SK-N-SH (cell line): ENCODE results near the gene RSRC1. TPM values are rescaled to one million over a fixed set of nuclear protein-coding genes. Genes with fewer than 3 reads are reported as not detected.
A peak's percentile ranks its signal among the peaks of the same experiment; 100 is the strongest.

ENCODE experiments used
- CTCF ChIA-PET: fragments of 300-600, 350-600 bp; formaldehyde crosslinking; extraction: SDS; loops from one replicate; lab custom pipeline; 2021; lab: Yijun Ruan, JAX
- POLR2A ChIA-PET: fragments of 350-600 bp; sonication (Branson Sonifier 250); formaldehyde crosslinking; extraction: SDS; loops from one replicate; lab custom pipeline; 2020; ENCODE audit warnings: antibody characterized with exemption, inconsistent platforms; lab: Yijun Ruan, JAX
- DNase-seq: peaks from one replicate; pipeline ENCODE4 v3.0.0; 2012
- H2AFZ ChIP-seq: fragments of 200-600 bp; sonication (generic); 2 replicates; pipeline ENCODE4 v1.8.1; 2016; ENCODE audit warnings: antibody characterized with exemption, mild to moderate bottlenecking, low read depth
- H3F3A ChIP-seq: fragments of 200-600 bp; sonication (generic); replicated peaks from 2 replicates; pipeline ENCODE3; 2016; ENCODE audit warnings: antibody characterized with exemption, mild to moderate bottlenecking; ENCODE audit not compliant: insufficient read depth
- H3K27ac ChIP-seq, 2 experiments: fragments of 200-500 bp in 1 of 2; fragments of 200-600 bp in 1 of 2; sonication (Bioruptor generic) in 1 of 2; sonication (generic), shearing (Covaris generic) in 1 of 2; 2 replicates each; pipeline versions ENCODE4 v1.5.1 to v1.6.1; 2014 to 2016; ENCODE audit warnings: low read depth in 2 of 2, inconsistent platforms in 1 of 2, low read length in 1 of 2, mild to moderate bottlenecking in 1 of 2, mixed read lengths in 1 of 2
- H3K27me3 ChIP-seq: fragments of 200-600 bp; sonication (generic), shearing (Covaris generic); 2 replicates; pipeline ENCODE4 v1.6.1; 2016; ENCODE audit warnings: mixed run types; ENCODE audit not compliant: insufficient read depth
- H3K36me3 ChIP-seq, 2 experiments: fragments of 200-500 bp in 1 of 2; fragments of 200-600 bp in 1 of 2; sonication (Bioruptor generic) in 1 of 2; sonication (generic) in 1 of 2; replicated peaks in 1 of 2; 2 replicates each; pipeline versions ENCODE3 to v1.5.1; 2014 to 2016; ENCODE audit warnings: low read length in 1 of 2, mild to moderate bottlenecking in 1 of 2; ENCODE audit not compliant: insufficient read depth in 2 of 2, control insufficient read depth in 1 of 2
- H3K4me1 ChIP-seq, 2 experiments: fragments of 200-500 bp in 1 of 2; fragments of 200-600 bp in 1 of 2; sonication (Bioruptor generic) in 1 of 2; sonication (generic), shearing (Covaris generic) in 1 of 2; 2 replicates each; pipeline versions ENCODE4 v1.5.1 to v1.6.1; 2014 to 2016; ENCODE audit warnings: low read depth in 1 of 2, low read length in 1 of 2, mixed run types in 1 of 2; ENCODE audit not compliant: insufficient read depth in 2 of 2, control insufficient read depth in 1 of 2
- H3K4me2 ChIP-seq: fragments of 200-600 bp; sonication (generic), shearing (Covaris generic); 2 replicates; pipeline ENCODE4 v1.6.1; 2017; ENCODE audit warnings: mixed run types
- H3K4me3 ChIP-seq, 2 experiments: fragments of 200-500 bp in 1 of 2; fragments of 200-600 bp in 1 of 2; sonication (Bioruptor generic) in 1 of 2; sonication (generic), shearing (Covaris generic) in 1 of 2; 2 replicates each; pipeline versions ENCODE4 v1.5.1 to v1.8.1; 2014 to 2016; ENCODE audit warnings: low read depth in 2 of 2, inconsistent platforms in 1 of 2, low read length in 1 of 2, mild to moderate bottlenecking in 1 of 2, mixed read lengths in 1 of 2, moderate library complexity in 1 of 2
- H3K79me2 ChIP-seq: fragments of 200-600 bp; sonication (generic); 2 replicates; pipeline ENCODE4 v1.8.1; 2017; ENCODE audit warnings: mild to moderate bottlenecking; ENCODE audit not compliant: insufficient read depth
- H3K9ac ChIP-seq: fragments of 200-600 bp; sonication (generic); 2 replicates; pipeline ENCODE4 v1.6.1; 2017; ENCODE audit warnings: mixed run types
- H3K9me2 ChIP-seq: fragments of 200-600 bp; sonication (generic); 2 replicates; pipeline ENCODE4 v1.6.1; 2017; ENCODE audit warnings: mixed run types
- H3K9me3 ChIP-seq: fragments of 200-600 bp; sonication (generic); 2 replicates; pipeline ENCODE4 v1.6.1; 2017; ENCODE audit warnings: mixed run types, mild to moderate bottlenecking, moderate library complexity
- H4K20me1 ChIP-seq: fragments of 200-600 bp; sonication (generic); 2 replicates; pipeline ENCODE4 v1.6.1; 2017; ENCODE audit warnings: mild to moderate bottlenecking, mixed run types; ENCODE audit not compliant: insufficient read depth
- EP300 ChIP-seq, 2 experiments: IDR thresholded peaks; 2 replicates each; pipeline versions ENCODE4 v1.4.0 to v1.6.1; 2012; ENCODE audit warnings: borderline replicate concordance in 1 of 2, low read depth in 1 of 2, low read length in 1 of 2
- FOSL2 ChIP-seq: IDR thresholded peaks from 2 replicates; pipeline ENCODE4 v1.4.0; 2012; ENCODE audit warnings: low read depth, mild to moderate bottlenecking, moderate library complexity, borderline replicate concordance
- FOXM1 ChIP-seq: IDR thresholded peaks from 2 replicates; pipeline ENCODE4 v1.4.0; 2012; ENCODE audit warnings: low read depth, mild to moderate bottlenecking
- JUND ChIP-seq: IDR thresholded peaks from 2 replicates; pipeline ENCODE4 v1.4.0; 2012
- MEF2A ChIP-seq: IDR thresholded peaks from 2 replicates; pipeline ENCODE4 v1.4.0; 2012; ENCODE audit warnings: low read depth, borderline replicate concordance
- NFIC ChIP-seq: IDR thresholded peaks from 2 replicates; pipeline ENCODE4 v1.4.0; 2012; ENCODE audit warnings: borderline replicate concordance
- PBX3 ChIP-seq: IDR thresholded peaks from 2 replicates; pipeline ENCODE4; 2012
- POLR2AphosphoS5 ChIP-seq: IDR thresholded peaks from 2 replicates; pipeline ENCODE4 v1.6.1; 2012; ENCODE audit warnings: low read depth, low read length
- RXRA ChIP-seq: IDR thresholded peaks from 2 replicates; pipeline ENCODE4 v1.4.0; 2012; ENCODE audit warnings: low read depth, mild to moderate bottlenecking, borderline replicate concordance
- TCF12 ChIP-seq: IDR thresholded peaks from 2 replicates; pipeline ENCODE4 v1.4.0; 2012
- TEAD4 ChIP-seq: IDR thresholded peaks from 2 replicates; pipeline ENCODE4 v1.4.0; 2012; ENCODE audit warnings: mild to moderate bottlenecking, borderline replicate concordance; ENCODE audit not compliant: insufficient read depth
- USF2 ChIP-seq: fragments of 150-350 bp; IDR thresholded peaks from 2 replicates; pipeline ENCODE4 v1.6.1; 2017; ENCODE audit warnings: antibody characterized with exemption, low read length, low read depth, borderline replicate concordance
- YY1 ChIP-seq: IDR thresholded peaks from 2 replicates; pipeline ENCODE4 v1.4.0; 2012; ENCODE audit warnings: low read depth, mild to moderate bottlenecking
- WGBS: methylation state at CpG from one replicate; pipeline ENCODE4 v1.1.6; 2017; ENCODE audit warnings: low lambda C conversion rate; 5-methylcytosine and 5-hydroxymethylcytosine counted together
- polyA plus RNA-seq, 3 experiments: library from polyadenylated mRNA; depleted of rRNA; stranded (reverse); fragments of >200 nt; gene quantifications; 2 replicates each; pipeline ENCODE4 v1.2.3, GENCODE V29; 2012

RSRC1 gene
- polyA plus RNA-seq, 1 of the 3 experiments (the other 2 are of a cell fraction) = 4.5 TPM

- H3K79me2 ChIP-seq = no peaks in the 10 kb centered on the region
- TF ChIP-seq USF2 = no peak
- TF ChIP-seq RXRA = no peak
- no peaks in the 10 kb centered on the region for H3F3A ChIP-seq
- ChIA-PET POLR2A (no interaction called here), CTCF (no interaction called here)
- no peaks in the 10 kb centered on the region for H3K27me3 ChIP-seq
- no peaks in the 10 kb centered on the region for H3K9me3 ChIP-seq
- no peaks in the 10 kb centered on the region for H4K20me1 ChIP-seq
- H3K4me3 ChIP-seq = no peak overlapping the region
- H3K36me3 ChIP-seq = peaks cover 0 to 3% of the 10 kb centered on the region in 2 experiments
- 98% methylated on average over 3 of the region's 3 CpGs for WGBS
- DNase-seq = no peak
- H3K4me2 ChIP-seq = no peak overlapping the region
- no peaks in the 10 kb centered on the region for H3K9me2 ChIP-seq
- no peak overlapping the region for H2AFZ ChIP-seq
- no peak overlapping the region for H3K9ac ChIP-seq
- no peak overlapping the region for H3K27ac ChIP-seq
- no peaks in the 10 kb centered on the region; a peak in 1 of 4 replicates for H3K4me1 ChIP-seq
These were observed 355.2 kb downstream of the RSRC1 start for GRCh38 chr3:158465074-158465473.

- H3K9me3 ChIP-seq = no peaks in the 10 kb centered on the region
- H4K20me1 ChIP-seq = no peaks in the 10 kb centered on the region
- WGBS = 85% methylated on average over 2 of the region's 2 CpGs
- H3K4me3 ChIP-seq = no peak overlapping the region
- no peak overlapping the region; the same call in 1 of the 2 replicates for H3K9ac ChIP-seq
- H3K4me1 ChIP-seq = peaks cover 0 to 8% of the 10 kb centered on the region in 2 experiments; a peak in 2 of 4 replicates
- ChIA-PET POLR2A (no interaction called here), CTCF (no interaction called here)
- H3K4me2 ChIP-seq = 0 out of 2 replicates have a peak overlapping the region, but pooled peaks have one; percentile 7
- H3K79me2 ChIP-seq = no peaks in the 10 kb centered on the region
- peaks cover 0 to 3% of the 10 kb centered on the region in 2 experiments for H3K36me3 ChIP-seq
- 0 out of 2 replicates have a peak overlapping the region, but pooled peaks have one; percentile 24 for H2AFZ ChIP-seq
- H3K9me2 ChIP-seq = no peaks in the 10 kb centered on the region
- H3K27me3 ChIP-seq = no peaks in the 10 kb centered on the region
- peaks cover 20% of the 10 kb centered on the region for H3F3A ChIP-seq
- TF ChIP-seq FOXM1 (no peak), NFIC (0 out of 2 replicates have a peak, but pooled peaks have one; percentile 9), YY1 (no peak)
- TF ChIP-seq, all 33 proteins: peak for 1
- no peak for DNase-seq
- peak overlapping the region; percentile 50 to 77; a peak in 3 of 4 replicates for H3K27ac ChIP-seq
These were observed 361.2 kb downstream of the RSRC1 start for GRCh38 chr3:158470944-158471638.

GRCh38 chr3:158471639-158472294 is 361.9 kb downstream of the RSRC1 start:
- Histone ChIP-seq H3K9me2 (no peaks in the 10 kb centered on the region), H3K27ac (peak overlapping the region; percentile 50 to 77; a peak in 3 of 4 replicates), H3K9me3 (no peaks in the 10 kb centered on the region), H3K36me3 (peaks cover 0 to 3% of the 10 kb centered on the region in 2 experiments)
- TF ChIP-seq JUND = peak; percentile 88
- TF ChIP-seq TEAD4 = peak; percentile 38; the same call in 1 of the 2 replicates
- TF ChIP-seq PBX3 = peak; percentile 51
- peak; percentile 73 for TF ChIP-seq TCF12
- no peak for TF ChIP-seq RXRA
- no peak for TF ChIP-seq YY1
- TF ChIP-seq POLR2AphosphoS5 = no peak
- peak; percentile 89 for TF ChIP-seq FOSL2
- no peak for TF ChIP-seq MEF2A
- peak in 1 of 2 experiments; percentile 51; a peak in 1 of 4 replicates for TF ChIP-seq EP300 (IDR thresholded peaks at IDR 0.05; ENCODE audit: borderline replicate concordance in 1 of 2, low read depth in 1 of 2, low read length in 1 of 2)
- TF ChIP-seq NFIC = peak; percentile 82
- TF ChIP-seq, all 33 proteins: peak for 7
- Histone ChIP-seq H3K4me2 (no peak overlapping the region), H3F3A (peaks cover 20% of the 10 kb centered on the region), H2AFZ (no peak overlapping the region), H3K27me3 (no peaks in the 10 kb centered on the region), H4K20me1 (no peaks in the 10 kb centered on the region), H3K79me2 (no peaks in the 10 kb centered on the region), H3K4me3 (no peak overlapping the region), H3K4me1 (peaks cover 0 to 8% of the 10 kb centered on the region in 2 experiments; a peak in 2 of 4 replicates), H3K9ac (no peak overlapping the region)
- no peak for DNase-seq
- 18% methylated on average over 3 of the region's 3 CpGs for WGBS
- CTCF ChIA-PET = no interaction called here
- POLR2A ChIA-PET = no interaction called here
